Bronchial smooth muscle cell (primary cell): ENCODE results near the gene NANOS1. TPM values are rescaled to one million over a fixed set of nuclear protein-coding genes. Genes with fewer than 3 reads are reported as not detected.

Experiments used
- total RNA-seq: library from RNA; depleted of rRNA; stranded (reverse); fragments of >200 nt; gene quantifications from 2 replicates; pipeline ENCODE4 v1.2.1, GENCODE V29; 2014

NANOS1 gene, protein sequence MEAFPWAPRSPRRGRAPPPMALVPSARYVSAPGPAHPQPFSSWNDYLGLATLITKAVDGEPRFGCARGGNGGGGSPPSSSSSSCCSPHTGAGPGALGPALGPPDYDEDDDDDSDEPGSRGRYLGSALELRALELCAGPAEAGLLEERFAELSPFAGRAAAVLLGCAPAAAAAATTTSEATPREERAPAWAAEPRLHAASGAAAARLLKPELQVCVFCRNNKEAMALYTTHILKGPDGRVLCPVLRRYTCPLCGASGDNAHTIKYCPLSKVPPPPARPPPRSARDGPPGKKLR
- total RNA-seq = 0.09 and 0.32 TPM in 2 replicates

DNA sequence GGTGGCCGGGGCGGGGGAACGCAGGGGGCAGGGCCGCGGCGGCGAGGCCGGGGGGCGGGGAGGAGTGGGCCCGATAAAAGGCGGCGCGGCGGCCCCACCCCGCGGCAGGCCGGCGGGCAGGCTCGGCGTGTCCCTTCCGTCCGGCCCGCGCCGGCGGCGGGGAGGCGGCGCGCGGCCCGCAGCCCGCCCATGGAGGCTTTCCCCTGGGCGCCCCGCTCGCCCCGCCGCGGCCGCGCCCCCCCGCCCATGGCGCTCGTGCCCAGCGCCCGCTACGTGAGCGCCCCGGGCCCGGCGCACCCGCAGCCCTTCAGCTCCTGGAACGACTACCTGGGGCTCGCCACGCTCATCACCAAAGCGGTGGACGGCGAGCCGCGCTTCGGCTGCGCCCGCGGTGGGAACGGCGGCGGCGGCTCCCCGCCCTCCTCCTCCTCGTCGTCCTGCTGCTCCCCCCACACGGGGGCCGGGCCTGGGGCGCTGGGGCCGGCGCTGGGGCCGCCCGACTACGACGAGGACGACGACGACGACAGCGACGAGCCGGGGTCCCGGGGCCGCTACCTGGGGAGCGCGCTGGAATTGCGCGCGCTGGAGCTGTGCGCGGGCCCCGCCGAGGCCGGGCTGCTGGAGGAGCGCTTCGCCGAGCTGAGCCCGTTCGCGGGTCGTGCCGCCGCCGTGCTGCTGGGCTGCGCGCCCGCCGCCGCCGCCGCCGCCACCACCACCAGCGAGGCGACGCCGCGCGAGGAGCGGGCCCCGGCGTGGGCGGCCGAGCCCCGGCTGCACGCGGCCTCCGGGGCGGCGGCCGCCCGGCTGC is at the start of gene NANOS1:
Gene NANOS1, plus strand, starts transcription at position 102 of the 808 bp plus-strand sequence. Its CDS starts 88 bp downstream, at position 190.

DNA sequence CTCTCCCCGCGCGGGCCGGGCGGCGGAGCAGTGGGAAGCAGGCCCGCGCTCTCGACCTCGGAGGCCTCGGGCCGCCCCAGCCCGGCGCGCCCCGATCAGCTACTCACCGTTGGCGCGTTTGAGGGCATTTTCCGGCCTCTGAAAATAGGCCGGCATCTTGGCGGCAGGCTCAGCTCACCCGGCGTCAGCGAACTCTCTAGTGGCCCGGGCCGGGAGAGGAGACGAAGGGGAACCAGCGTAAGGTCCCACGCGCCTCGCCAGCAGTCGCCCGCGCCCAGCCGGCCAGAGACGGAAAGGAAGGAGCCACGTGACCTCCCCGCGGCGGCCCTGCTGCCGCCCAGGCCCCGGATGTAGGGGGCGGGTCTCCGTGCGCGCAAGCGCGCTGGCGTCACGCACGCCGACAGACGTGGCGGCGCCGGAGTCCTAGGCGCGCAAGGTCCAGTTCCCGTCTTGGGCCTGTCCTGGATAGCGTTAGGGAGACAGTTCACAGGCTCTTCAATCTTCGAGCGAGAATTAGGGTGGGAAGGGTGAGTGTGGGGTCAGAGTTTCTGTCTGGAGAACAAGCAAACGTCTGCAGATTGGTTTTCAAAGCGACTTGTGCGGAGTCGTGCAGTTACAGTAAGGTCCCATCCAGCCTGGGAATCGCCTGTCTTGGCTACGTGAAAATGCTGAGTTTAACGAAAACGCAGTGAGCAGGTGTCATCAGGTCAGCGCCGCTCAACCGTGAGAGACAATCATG is 51.2 kb downstream of the NANOS1 start, which contains the start of gene EIF3A:
Gene EIF3A, minus strand, starts transcription at position 297 of the 739 bp plus-strand sequence. Its CDS starts 141 bp downstream, at position 156.

Other genes starting within 250 kb of the NANOS1 start
- gene EIF3A, start 51.1 kb downstream of the NANOS1 start, total RNA-seq = 84.1 and 98.7 TPM in 2 replicates
- 84.5 and 95.7 TPM in 2 replicates for gene DENND10, start 74.4 kb downstream of the NANOS1 start, total RNA-seq
- gene SFXN4, start 136.0 kb downstream of the NANOS1 start, total RNA-seq = 5.5 TPM in 2 replicates
- 126 and 131 TPM in 2 replicates for gene PRDX3, start 149.1 kb downstream of the NANOS1 start, total RNA-seq
- gene GRK5, start 177.9 kb downstream of the NANOS1 start, total RNA-seq = 18.3 and 58.3 TPM in 2 replicates